ENCODE results near the gene TTLL1.
"Not testable (repeated sequence)": the region's sequence is repeated elsewhere in the genome, so short reads cannot be mapped to it uniquely, and the experiment has no call there.

TTLL1 gene

DNA sequence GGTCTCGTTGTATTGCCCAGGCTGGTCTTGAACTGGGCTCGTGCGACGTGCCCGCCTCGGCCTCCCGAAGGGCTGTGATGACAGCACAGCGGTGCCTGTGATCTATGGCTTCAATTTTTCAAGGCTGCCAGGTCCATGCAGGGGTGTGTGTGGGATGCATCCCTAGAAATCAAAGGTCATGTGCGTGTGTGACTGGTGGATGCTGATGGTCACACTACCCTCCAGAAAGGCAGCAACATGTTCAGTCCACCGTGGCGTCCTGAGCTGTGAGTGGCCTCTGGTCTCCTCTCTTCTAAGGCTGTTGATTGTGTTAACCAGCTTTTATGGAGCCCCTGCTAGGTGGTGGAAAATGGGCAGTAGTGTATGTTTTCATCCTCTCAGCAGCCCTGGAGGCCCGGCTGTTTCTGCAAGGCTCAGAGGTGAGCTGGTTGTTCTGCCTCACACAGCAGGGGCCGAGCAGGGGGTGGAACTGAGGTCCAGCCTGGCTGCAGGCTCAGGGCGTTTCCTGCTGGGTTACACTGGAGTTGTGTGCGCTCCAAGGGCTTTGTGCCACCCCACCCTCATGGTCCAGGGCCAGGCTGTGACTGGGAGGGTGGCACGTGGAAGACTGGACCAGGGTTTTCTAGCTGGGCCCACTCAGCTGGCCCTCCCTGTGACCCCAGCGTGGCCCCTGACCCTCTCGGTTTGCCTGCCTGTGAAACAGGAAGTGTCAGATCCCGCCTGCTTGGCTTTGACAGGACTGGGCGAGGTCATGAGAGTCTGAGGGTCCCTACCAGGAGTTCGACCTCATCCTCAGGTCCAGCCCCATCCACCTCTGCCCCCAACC lies 29.0 kb upstream of the TTLL1 start:
- Mint-ChIP-seq H3K4me1 (ENCODE audit: low read depth) (no peaks in the 10 kb centered on the region), H3K27me3 (no peaks in the 10 kb centered on the region), H3K4me3 (no peak overlapping the region), H3K9me3 (ENCODE audit: low read depth) (no peaks in the 10 kb centered on the region), H3K36me3 (no peaks in the 10 kb centered on the region), H3K27ac (no peak overlapping the region)

GRCh38 chr22:43116932-43117331 lies 27.7 kb upstream of the TTLL1 start:
- no peaks in the 10 kb centered on the region for H3K9me3 Mint-ChIP-seq (ENCODE audit: low read depth)
- H3K27ac Mint-ChIP-seq, result no peak overlapping the region
- no peak overlapping the region for H3K4me3 Mint-ChIP-seq
- H3K36me3 Mint-ChIP-seq, result no peaks in the 10 kb centered on the region
- H3K4me1 Mint-ChIP-seq (ENCODE audit: low read depth), result no peaks in the 10 kb centered on the region
- no peaks in the 10 kb centered on the region for H3K27me3 Mint-ChIP-seq

- H3K9me3 Mint-ChIP-seq (ENCODE audit: low read depth), result no peaks in the 10 kb centered on the region
- H3K4me3 Mint-ChIP-seq, result no peak overlapping the region
- peaks cover 5% of the 10 kb centered on the region for H3K4me1 Mint-ChIP-seq (ENCODE audit: low read depth)
- no peak overlapping the region for H3K27ac Mint-ChIP-seq
- H3K27me3 Mint-ChIP-seq, result no peaks in the 10 kb centered on the region
- no peaks in the 10 kb centered on the region for H3K36me3 Mint-ChIP-seq
Observed at GRCh38 chr22:43114958-43115357, 25.8 kb upstream of the TTLL1 start.

DNA sequence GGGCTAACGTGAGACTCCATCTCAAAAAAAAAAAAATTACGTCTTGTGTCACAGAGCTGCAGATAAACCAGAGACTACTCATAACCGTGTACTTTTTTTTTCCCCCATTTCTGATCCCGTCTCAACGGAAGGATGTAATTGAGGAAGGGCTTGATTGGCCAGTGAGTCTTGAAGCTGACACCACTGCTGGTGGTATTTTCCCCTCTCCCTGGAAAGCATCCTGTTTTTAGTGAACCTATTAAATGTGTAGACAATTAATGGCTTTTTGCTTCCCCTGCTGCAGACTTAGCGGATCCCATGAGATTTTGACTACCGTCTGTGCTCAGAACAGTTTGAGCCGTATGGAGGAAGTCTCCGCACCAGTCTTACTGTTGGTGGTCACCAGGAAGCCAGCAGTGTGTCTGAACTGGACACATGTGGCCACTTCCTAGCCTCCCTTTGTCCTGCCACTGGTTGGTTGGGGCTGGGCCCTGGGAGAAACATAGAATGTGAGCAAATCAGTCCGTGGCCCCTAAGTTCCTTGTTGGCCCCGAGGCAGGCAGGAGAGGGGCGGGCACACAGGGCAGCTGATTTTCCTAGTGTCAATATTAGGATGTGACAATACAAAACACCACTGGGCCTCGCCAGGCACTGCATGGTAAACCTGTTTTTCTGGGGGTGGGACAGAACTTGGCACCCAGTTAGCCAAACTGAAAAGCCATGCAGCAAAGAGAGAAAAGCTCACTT lies 24.5 kb upstream of the TTLL1 start:
- Mint-ChIP-seq H3K4me1 (ENCODE audit: low read depth) (peaks cover 5% of the 10 kb centered on the region), H3K36me3 (no peaks in the 10 kb centered on the region), H3K9me3 (ENCODE audit: low read depth) (no peaks in the 10 kb centered on the region), H3K4me3 (no peak overlapping the region), H3K27me3 (no peaks in the 10 kb centered on the region), H3K27ac (no peak overlapping the region)

DNA sequence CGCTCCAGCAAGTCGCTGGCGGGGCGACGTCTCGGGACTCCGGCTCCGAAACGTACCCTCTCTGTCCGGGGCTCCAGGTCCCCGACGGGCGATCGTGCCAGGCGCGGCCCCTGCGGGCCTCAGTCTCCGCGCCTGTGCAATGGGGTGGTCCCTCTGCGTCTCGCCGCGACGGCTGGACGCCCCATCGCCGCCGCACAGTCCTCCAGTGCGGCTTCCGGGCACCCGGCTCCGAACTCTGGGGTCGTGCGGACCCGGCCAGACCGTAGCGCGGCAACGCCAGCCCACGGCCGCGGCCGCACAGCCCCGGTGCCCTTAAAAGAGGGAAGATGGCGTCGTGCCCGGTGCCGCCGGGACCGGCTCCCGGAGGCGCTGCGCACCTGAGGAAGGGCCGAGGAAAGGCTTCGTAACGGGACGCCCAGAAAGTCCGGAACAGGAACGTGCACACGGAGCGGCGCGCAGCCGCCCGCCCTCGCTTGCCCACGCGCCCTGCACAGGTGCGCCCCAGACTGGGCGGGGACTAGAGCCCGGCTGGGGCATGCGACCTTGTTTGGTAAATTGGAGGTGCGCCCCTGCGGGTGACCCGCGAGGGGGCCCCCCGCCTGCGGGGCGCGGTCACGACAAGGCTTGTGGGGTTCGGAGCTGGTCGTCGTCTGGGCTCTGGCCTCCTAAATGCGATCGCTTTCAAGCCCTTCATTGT lies 21.9 kb upstream of the TTLL1 start:
- peaks cover 5% of the 10 kb centered on the region for H3K4me1 Mint-ChIP-seq (ENCODE audit: low read depth)
- no peaks in the 10 kb centered on the region for H3K9me3 Mint-ChIP-seq (ENCODE audit: low read depth)
- no peak overlapping the region for H3K27ac Mint-ChIP-seq
- no peaks in the 10 kb centered on the region for H3K27me3 Mint-ChIP-seq
- peak overlapping the region; percentile 78 for H3K4me3 Mint-ChIP-seq
- H3K36me3 Mint-ChIP-seq, result no peaks in the 10 kb centered on the region

GRCh38 chr22:43110444-43110926 lies 21.3 kb upstream of the TTLL1 start, which contains the start of gene BIK:
Gene BIK (plus strand): TSS chr22:43110750. CDS start chr22:43124023, 13,273 bp downstream.
- H3K27me3 Mint-ChIP-seq, result no peaks in the 10 kb centered on the region
- H3K36me3 Mint-ChIP-seq, result no peaks in the 10 kb centered on the region
- no peak within 1 kb of the TSS for H3K27ac Mint-ChIP-seq
- H3K9me3 Mint-ChIP-seq (ENCODE audit: low read depth), result no peaks in the 10 kb centered on the region
- peak within 1 kb of the TSS; percentile 86 for H3K4me3 Mint-ChIP-seq
- peaks cover 5% of the 10 kb centered on the region for H3K4me1 Mint-ChIP-seq (ENCODE audit: low read depth)

- Mint-ChIP-seq H3K4me1 (ENCODE audit: low read depth) (peaks cover 5% of the 10 kb centered on the region), H3K9me3 (ENCODE audit: low read depth) (no peaks in the 10 kb centered on the region), H3K4me3 (peak overlapping the region; percentile 86), H3K27ac (no peak overlapping the region), H3K36me3 (no peaks in the 10 kb centered on the region), H3K27me3 (no peaks in the 10 kb centered on the region)
Observed at GRCh38 chr22:43109921-43110443, 20.8 kb upstream of the TTLL1 start.

- H3K27ac Mint-ChIP-seq, result no peak overlapping the region
- H3K36me3 Mint-ChIP-seq, result no peaks in the 10 kb centered on the region
- H3K4me3 Mint-ChIP-seq, result peak overlapping the region; percentile 33
- no peaks in the 10 kb centered on the region for H3K27me3 Mint-ChIP-seq
- H3K4me1 Mint-ChIP-seq (ENCODE audit: low read depth), result peaks cover 5% of the 10 kb centered on the region
- H3K9me3 Mint-ChIP-seq (ENCODE audit: low read depth), result no peaks in the 10 kb centered on the region
Observed at GRCh38 chr22:43109511-43109910, 20.3 kb upstream of the TTLL1 start.

- Mint-ChIP-seq H3K27me3 (no peaks in the 10 kb centered on the region), H3K9me3 (ENCODE audit: low read depth) (no peaks in the 10 kb centered on the region), H3K4me3 (no peak overlapping the region), H3K36me3 (no peaks in the 10 kb centered on the region), H3K27ac (no peak overlapping the region), H3K4me1 (ENCODE audit: low read depth) (peaks cover 10% of the 10 kb centered on the region)
Observed at GRCh38 chr22:43106302-43106701, 17.1 kb upstream of the TTLL1 start.

DNA sequence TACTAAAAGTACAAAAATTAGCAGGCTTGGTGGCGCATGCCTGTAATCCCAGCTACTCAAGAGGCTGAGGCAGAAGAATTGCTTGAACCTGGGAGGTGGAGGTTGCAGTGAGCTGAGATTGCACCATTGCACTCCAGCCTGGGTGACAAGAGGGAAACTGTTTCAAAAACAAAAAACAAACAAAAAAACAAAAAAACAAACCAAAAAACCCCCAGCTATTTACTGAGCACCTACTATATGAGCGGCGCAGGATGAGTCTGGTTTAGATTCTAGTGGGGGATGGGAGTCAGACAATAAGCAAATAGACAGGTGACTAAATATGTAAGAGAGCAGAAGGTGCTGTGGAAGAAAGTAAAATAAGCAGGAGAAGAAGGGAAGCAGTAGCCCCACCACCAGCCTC lies 15.8 kb upstream of the TTLL1 start:
- H3K9me3 Mint-ChIP-seq (ENCODE audit: low read depth); H3K4me1 Mint-ChIP-seq (ENCODE audit: low read depth); H3K27ac Mint-ChIP-seq; H3K4me3 Mint-ChIP-seq; H3K27me3 Mint-ChIP-seq; H3K36me3 Mint-ChIP-seq: not testable (repeated sequence)

- not testable (repeated sequence) for H3K4me1 Mint-ChIP-seq (ENCODE audit: low read depth); H3K9me3 Mint-ChIP-seq (ENCODE audit: low read depth); H3K27ac Mint-ChIP-seq; H3K27me3 Mint-ChIP-seq; H3K36me3 Mint-ChIP-seq; H3K4me3 Mint-ChIP-seq
Observed at GRCh38 chr22:43104056-43104625, 14.9 kb upstream of the TTLL1 start.

DNA sequence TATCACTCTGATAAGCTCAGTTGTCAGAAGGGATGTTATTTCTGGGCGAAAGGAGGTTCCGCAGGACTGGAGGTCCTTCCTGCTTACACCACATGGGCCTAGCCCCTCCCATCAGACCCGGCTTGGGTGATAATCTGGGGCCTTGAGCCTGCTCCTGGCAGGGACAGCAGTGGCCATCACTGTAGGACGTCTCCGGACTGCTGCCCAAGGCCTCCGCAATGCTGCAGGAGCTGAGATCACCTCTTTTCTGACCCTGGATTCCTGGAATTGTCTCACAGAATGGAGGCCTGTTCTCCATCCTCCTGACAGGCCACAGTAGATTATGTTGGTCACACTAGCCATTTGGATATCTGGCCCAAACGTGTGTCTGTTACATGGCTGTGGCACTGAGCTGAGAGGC lies 12.1 kb upstream of the TTLL1 start:
- no peaks in the 10 kb centered on the region for H3K36me3 Mint-ChIP-seq
- no peak overlapping the region for H3K4me3 Mint-ChIP-seq
- H3K27ac Mint-ChIP-seq, result no peak overlapping the region
- peaks cover 2% of the 10 kb centered on the region for H3K9me3 Mint-ChIP-seq (ENCODE audit: low read depth)
- H3K27me3 Mint-ChIP-seq, result no peaks in the 10 kb centered on the region
- H3K4me1 Mint-ChIP-seq (ENCODE audit: low read depth), result peaks cover 8% of the 10 kb centered on the region

DNA sequence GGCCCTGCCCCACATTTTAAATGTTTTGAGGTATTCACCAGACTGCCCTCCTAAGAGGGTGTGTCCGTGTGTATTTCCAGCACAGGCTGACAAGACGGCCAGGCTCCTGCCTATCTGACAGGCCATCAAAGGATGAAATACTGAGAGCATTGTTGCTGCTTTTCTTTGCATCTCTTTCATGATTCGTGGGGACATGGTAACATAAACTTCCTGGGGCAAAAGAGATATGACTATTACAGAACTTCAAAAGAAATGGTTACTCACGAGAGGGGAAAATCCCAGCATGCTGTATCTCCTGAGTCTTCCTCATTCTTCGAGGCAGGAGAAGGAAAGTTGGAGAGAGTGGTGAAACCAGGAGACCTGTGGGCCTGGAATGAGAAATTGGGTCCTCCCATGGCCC lies 11.0 kb upstream of the TTLL1 start:
- Mint-ChIP-seq H3K4me3 (no peak overlapping the region), H3K36me3 (no peaks in the 10 kb centered on the region), H3K9me3 (ENCODE audit: low read depth) (peaks cover 3% of the 10 kb centered on the region), H3K4me1 (ENCODE audit: low read depth) (peaks cover 8% of the 10 kb centered on the region), H3K27ac (no peak overlapping the region), H3K27me3 (no peaks in the 10 kb centered on the region)

- no peaks in the 10 kb centered on the region for H3K27me3 Mint-ChIP-seq
Observed at GRCh38 chr22:43099095-43099494, 9.9 kb upstream of the TTLL1 start.

More at GRCh38 chr22:43099095-43099494, 9.9 kb upstream of the TTLL1 start:
- no peak overlapping the region for H3K4me3 Mint-ChIP-seq
- no peak overlapping the region for H3K27ac Mint-ChIP-seq
- peaks cover 5% of the 10 kb centered on the region for H3K4me1 Mint-ChIP-seq (ENCODE audit: low read depth)
- H3K36me3 Mint-ChIP-seq, result no peaks in the 10 kb centered on the region
- peaks cover 3% of the 10 kb centered on the region for H3K9me3 Mint-ChIP-seq (ENCODE audit: low read depth)

All from activated naive CD8-positive, alpha-beta T cell (primary cell).